Activated effector memory CD4-positive, alpha-beta T cell treated with anti-CD3 and anti-CD28 coated beads, Interleukin-2, amount 50 U/mL, for 16 hours (primary cell): ENCODE data around the gene PDE10A.

Experiments used
- DNase-seq: peaks from one replicate; pipeline ENCODE4 v3.0.0-alpha.2; 2020

The PDE10A gene

DNA sequence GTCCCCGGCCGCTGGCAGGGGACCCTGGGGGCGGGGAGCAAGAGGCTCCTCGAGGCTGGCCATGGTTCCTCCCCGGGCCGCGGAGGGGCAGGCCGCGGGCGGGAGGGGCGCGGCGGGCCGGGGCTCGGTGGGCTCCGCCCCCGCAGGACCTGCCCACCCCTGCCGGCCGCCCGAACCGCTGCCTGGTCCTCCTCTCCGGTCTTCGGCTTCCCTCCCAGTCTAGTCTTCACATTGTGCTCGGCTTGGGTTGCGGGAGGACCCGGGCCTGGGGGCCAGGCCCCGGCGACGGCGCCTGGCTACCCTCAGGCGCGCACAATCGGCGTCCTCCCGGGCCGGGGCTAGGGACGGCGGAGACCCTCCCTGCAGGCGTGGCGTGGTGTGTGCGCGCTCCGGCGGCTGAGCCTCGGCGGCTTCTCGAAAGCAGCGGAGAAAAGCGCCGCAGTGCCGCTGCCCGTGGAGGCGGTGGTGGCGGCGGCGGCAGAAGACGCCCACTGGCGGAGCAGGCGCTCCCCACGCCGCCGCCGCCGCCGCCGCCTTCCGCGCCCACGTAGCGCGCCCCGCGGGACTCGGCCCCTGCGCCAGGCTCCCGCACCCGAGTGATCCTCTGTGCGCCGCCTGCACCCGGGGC is at the start of gene PDE10A:
Gene PDE10A, minus strand, starts transcription at position 493 of the 628 bp plus-strand sequence. Its CDS starts 430 bp downstream, at position 63.
- DNase-seq: no peak

GRCh38 chr6:165708985-165709576 is 46.0 kb upstream of the PDE10A start:
- DNase-seq: no peak

DNA sequence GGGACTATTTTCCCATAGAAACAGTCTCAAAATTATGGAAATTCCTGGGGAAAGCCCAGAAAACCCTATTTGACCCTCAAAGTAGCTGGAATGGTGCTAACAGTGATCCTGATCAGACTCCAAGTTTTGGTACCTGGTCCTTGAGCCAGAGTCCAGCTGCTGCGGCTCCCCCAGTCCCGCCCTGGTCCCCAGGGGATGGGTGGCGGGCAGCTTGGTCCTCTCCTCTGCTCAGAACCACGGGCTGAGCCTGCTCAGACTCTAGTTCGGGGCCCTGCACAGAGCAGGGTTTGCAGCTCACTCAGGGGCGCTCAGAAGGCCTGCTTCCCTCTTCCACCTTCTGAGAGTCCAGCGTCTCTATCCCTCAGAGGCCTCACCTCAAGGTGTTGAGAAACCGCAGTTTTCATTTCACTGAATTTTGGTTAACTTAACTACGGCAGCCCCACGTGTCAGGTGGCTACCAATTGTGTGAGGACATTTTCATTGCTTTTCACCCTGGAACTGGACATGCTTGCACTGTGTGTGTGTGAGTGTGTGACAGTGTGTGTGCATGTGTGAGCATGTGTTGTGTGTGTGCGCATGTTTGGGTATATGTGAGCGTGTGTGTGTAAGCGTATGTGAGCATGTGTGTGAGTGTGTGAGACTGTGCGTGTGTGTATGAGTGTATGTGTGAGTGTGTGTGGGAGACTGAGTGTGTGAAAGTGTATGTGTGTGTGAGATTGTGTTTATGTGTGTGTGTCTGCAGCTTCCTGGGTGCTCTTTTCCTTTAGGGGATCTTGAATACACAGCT is 44.2 kb upstream of the PDE10A start:
- DNase-seq: no peak

GRCh38 chr6:165705941-165706340 is 42.9 kb upstream of the PDE10A start:
- DNase-seq: no peak

DNA sequence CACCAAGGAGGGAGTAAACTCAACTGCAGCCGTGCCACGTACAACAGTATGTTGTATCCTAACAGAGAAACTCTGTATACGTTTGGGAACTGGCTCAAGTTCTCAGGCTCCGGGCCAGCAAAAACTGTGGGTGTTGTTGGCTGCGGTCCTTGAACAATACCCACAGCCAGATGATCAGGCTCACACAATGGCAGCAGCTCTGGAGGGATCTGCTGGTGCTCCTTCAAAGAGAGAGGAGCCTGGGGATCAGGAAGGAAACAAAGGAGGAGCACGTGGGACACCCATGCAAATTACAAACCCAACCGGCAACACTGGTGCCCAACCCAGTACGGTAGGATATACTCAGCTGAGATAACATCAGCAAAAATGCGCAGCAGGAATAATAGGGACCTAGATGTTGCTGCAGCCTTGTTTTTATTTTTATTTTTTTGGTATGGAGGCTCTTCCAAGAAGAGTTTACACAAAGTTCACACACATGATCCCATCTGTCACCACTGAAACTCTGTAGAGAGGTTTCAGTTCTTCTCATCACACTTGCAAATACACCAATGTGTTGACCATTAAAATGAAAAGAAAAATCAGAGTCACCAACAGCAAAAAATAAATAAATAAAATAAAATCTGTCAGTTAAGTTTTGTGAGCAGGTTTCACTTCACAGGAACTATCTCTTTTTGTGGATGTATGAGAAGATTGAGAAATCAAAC is 41.2 kb upstream of the PDE10A start:
- DNase-seq: no peak

DNA sequence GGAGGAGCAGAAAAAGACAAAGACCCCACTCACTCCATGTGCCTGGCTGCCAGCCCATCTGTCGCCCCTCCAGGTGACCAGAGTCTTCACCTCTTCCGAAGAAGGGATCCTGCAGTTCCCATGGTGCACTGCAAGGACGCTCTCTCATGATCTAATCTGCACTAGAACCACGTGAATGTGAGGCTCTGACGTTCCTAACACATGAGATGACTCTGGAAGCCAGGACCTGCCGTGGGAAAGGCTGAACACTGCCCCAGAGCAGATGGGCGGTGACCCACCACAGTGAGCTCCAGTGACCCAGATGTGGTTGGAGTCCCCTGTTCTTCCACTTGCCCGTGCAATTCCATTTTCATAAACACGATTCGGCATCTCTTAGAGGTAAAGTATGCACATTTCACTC is 39.6 kb upstream of the PDE10A start:
- no peak for DNase-seq

- DNase-seq: no peak
Observed at GRCh38 chr6:165701564-165702354, 38.7 kb upstream of the PDE10A start.

DNA sequence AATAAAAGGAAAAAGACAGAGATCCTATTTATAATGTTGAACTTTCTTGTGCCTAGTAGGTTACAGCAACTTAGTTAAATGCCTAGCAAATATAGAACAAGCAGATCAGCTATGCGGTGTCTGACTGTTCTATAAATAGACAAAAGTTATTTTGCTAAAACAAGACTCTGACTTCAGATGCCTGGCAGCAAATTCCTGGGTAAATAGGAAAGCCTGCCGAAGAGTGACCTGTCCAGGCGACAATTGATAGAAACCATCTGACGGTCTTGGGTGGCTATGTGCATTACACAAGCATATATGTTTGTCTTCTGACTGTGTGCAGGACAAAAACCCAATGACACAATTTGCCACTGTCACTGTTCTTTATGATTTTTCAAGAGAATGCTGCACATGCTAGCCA is 38.0 kb upstream of the PDE10A start:
- no peak for DNase-seq

- DNase-seq: no peak
Observed at GRCh38 chr6:165698868-165699267, 35.8 kb upstream of the PDE10A start.

DNA sequence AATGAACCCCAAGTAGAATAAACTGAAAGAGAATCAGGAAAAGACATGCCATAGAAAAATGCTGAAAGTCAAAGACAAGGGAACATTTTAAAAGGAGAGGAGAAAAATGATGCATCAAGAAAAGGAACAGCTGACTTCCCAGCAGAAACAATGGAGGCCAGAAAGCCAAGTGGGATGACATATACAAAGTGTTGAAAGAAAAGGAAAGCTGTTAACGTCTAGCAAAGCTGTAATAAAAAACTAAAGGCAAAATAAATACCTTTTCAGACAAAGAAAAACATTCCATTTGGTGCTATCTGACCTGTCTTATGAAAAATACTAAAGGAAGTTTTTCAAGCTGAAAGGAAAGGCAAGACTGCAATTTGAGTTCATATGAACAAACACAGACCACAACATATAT is 34.1 kb upstream of the PDE10A start:
- DNase-seq: no peak

GRCh38 chr6:165695722-165696515 is 32.9 kb upstream of the PDE10A start:
- no peak for DNase-seq

DNA sequence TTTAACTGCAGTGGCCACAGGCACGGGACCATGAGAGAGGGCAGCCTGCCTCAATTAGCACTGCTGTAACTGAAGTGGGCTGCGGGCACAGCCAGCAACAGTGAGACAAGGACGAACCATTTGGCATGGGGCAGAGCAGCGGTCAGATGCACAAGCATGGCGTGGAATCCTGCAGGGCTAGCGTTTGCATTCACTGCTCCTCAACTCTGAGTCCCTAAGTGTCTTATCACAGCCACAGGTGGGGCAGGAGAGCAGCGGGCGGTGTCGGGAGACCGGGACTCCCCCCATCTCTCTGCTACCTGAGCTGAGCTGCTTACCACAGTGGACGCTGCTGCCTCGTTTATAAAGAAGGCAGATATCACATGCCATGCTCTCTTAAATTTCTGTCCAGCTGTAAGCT is 31.3 kb upstream of the PDE10A start:
- no peak for DNase-seq

- no peak for DNase-seq
Observed at GRCh38 chr6:165692106-165692653, 29.1 kb upstream of the PDE10A start.

DNA sequence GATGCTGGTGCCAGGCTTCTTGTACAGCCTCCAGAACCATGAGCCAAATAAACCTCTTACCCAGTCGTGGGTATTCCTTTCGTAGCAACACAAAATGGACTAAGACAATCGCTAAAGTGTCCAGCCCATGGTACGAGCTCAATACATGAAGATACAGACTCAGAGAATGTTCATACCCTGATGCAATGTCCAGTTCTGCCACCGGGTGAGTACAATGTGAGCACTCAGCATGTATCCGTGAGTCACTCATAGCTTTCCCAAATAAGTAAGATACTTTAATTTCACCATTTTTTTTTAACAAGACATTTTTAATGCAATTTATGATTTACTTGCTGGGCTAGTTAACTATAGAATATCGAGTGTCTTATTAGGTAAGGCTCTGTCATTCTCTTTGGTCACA is 26.7 kb upstream of the PDE10A start:
- no peak for DNase-seq

DNA sequence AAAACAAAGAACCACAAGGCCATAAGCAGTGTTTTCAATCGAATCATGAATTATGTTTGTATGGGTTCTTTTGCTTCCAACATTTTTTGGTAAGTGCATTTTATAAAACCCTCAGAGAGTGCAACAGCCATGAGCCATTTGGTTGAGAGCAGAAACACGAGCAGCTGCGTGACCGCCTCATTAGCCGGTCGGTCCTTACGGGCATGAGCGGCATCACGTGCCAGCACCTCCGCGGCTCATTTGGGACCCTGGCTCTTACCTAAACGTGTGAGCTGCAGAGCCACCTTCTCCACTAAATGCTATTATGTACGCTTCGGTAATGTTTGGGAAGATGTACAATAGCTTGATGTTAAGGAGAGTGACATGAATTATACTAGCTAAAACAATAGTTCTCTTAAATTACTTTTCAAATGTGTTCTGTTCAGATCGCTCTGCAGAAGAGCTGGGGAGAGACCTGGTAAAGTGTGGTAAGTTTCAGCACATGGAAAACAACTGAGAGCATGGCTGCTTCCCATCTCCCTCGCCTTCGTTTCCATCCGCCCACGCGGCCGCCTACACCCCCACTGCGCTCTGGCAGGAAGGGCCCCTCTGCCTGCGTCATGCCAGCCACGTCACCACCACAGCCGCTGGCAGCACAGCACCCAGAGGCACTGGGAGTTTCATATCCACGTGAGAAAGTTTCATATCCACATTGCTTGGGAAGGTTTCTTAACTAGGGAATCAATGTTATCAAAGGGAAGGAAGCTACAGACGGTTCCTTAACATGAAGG is 23.7 kb upstream of the PDE10A start:
- no peak for DNase-seq

GRCh38 chr6:165685302-165685701 is 22.3 kb upstream of the PDE10A start:
- no peak for DNase-seq

GRCh38 chr6:165684333-165684732 is 21.3 kb upstream of the PDE10A start:
- DNase-seq: no peak

DNA sequence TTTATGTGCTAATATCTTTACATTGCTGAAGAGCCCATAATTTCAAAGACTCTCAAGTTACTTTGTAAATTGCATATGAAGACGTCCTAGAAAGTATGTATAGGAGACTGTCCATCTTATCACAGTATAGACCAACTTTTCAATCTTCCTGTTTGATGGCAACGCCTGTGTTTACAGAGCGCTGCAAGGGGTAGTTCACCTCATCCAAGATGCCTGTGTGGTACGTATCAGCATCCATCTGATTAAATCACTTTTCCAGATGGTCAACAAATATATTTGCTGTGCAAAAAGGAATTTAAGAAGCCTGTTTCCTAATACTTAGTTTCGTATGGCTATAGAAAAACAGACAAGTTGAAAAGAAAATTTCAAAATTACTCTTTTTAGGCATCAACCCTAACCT is 17.9 kb upstream of the PDE10A start:
- DNase-seq: no peak

- DNase-seq: no peak
Observed at GRCh38 chr6:165679326-165679725, 16.3 kb upstream of the PDE10A start.

- no peak for DNase-seq
Observed at GRCh38 chr6:165678904-165679303, 15.9 kb upstream of the PDE10A start.

DNA sequence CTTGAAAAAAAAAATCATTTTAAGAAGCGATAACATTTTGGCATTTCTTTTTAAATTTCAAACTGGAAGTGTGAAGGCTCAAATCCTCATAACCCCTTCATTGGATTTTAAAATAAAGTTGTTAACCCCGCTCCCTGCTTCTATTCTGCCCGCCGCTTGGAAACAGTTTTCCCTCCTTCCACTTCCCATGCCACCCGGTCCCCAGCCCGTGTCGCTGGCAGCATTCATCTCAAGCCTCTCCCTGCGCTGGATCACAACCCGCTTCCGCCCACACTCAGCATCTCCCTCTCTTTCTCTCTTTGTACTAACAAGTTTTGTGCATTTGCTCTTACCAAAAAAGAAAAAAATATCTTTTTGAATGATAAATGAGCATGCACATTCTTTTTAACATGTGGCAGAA is 15.4 kb upstream of the PDE10A start:
- no peak for DNase-seq
